Omental fat pad (tissue), 4 donors: ENCODE results near the gene ZNF480. TPM values are rescaled to one million over a fixed set of nuclear protein-coding genes. Genes with fewer than 3 reads are reported as not detected.

Experiments used
- ATAC-seq: fragments of 150-250 bp; one replicate; pipeline ENCODE4 v1.9.1; 2016; ENCODE audit warnings: mild to moderate bottlenecking, moderate library complexity; ENCODE audit not compliant: low FRiP score
- DNase-seq: peaks from one replicate; pipeline ENCODE4 v3.0.0-alpha.2; 2019; ENCODE audit warnings: low spot score
- small RNA-seq: library from RNA; depleted of rRNA; stranded (forward); fragments of <200 nt; gene quantifications from one replicate; pipeline ENCODE3, GENCODE V24; 2016
- total RNA-seq, 4 donors: library from RNA; depleted of rRNA; stranded (reverse); fragments of >200 nt; gene quantifications; one replicate each; pipeline ENCODE4 v1.1.0, GENCODE V29; 2016
- TF ChIP-seq, protein P1 (sequence below), 3 donors: fragments of 450-650 bp; IDR thresholded peaks; one replicate each; pipeline ENCODE4 v1.5.1; 2016 to 2017; ENCODE audit warnings: antibody characterized with exemption in 3 of 3, mild to moderate bottlenecking in 3 of 3, moderate library complexity in 2 of 3

Gene ZNF480
- total RNA-seq, 4 donors from 2014 or later: 4.9 to 12.9 (median 7.4) TPM

DNA sequence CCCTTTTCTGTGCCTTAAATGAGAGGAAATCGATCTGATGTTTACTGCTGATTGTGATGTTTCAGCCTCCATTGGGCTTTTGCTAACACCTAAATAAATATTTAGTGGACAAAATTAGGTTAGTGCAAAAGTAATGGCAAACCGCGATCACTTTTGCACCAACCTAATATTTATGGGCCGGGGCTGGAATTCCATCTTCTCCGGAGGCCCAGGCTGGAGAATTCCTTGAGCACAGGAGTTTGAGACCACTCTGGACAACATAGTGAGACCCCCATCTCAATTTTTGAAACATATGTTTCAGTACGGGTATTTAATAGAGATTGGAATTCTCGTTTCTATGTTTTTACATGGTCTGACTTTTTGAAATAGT, 73.4 kb downstream of the ZNF480 start:
- ATAC-seq (no peak), DNase-seq (no peak)
- TF ChIP-seq, protein P1, sequence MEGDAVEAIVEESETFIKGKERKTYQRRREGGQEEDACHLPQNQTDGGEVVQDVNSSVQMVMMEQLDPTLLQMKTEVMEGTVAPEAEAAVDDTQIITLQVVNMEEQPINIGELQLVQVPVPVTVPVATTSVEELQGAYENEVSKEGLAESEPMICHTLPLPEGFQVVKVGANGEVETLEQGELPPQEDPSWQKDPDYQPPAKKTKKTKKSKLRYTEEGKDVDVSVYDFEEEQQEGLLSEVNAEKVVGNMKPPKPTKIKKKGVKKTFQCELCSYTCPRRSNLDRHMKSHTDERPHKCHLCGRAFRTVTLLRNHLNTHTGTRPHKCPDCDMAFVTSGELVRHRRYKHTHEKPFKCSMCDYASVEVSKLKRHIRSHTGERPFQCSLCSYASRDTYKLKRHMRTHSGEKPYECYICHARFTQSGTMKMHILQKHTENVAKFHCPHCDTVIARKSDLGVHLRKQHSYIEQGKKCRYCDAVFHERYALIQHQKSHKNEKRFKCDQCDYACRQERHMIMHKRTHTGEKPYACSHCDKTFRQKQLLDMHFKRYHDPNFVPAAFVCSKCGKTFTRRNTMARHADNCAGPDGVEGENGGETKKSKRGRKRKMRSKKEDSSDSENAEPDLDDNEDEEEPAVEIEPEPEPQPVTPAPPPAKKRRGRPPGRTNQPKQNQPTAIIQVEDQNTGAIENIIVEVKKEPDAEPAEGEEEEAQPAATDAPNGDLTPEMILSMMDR (IDR thresholded peaks at IDR 0.05): no peak

Small RNA genes within 50 kb of the gene (small RNA-seq; reads per million reads assigned to genes)
- not detected for gene MIR643
- not detected for gene RF00019

Other genes with a start within 250 kb of the ZNF480 start
- gene ZNF432, start 248.3 kb upstream of the ZNF480 start, total RNA-seq: 10 to 100 TPM in 3 of 4 donors, 1 to 10 TPM in 1; 7.3 to 15.3 (median 11.7) TPM
- 10 to 100 TPM; 11.2 to 32.9 (median 21.8) TPM for gene ZNF841, start 201.4 kb upstream of the ZNF480 start, total RNA-seq
- 1 to 10 TPM; 3.0 to 7.1 (median 6.1) TPM for gene ZNF616, start 157.2 kb upstream of the ZNF480 start, total RNA-seq
- 10 to 100 TPM in 1 of 4 donors, 1 to 10 TPM in 3; 5.8 to 15.1 (median 7.3) TPM for gene ZNF836, start 125.5 kb upstream of the ZNF480 start, total RNA-seq
- gene PPP2R1A, start 107.1 kb upstream of the ZNF480 start, total RNA-seq: 100 to 1,000 TPM; 141 to 162 (median 156) TPM
- gene ZNF766, start 27.6 kb upstream of the ZNF480 start, total RNA-seq: 10 to 100 TPM in 1 of 4 donors, 1 to 10 TPM in 3; 5.7 to 21.8 (median 8.3) TPM
- 1 to 10 TPM in 3 of 4 donors, under 1 TPM in 1; 0.48 to 3.5 (median 1.4) TPM for gene ZNF610, start 39.1 kb downstream of the ZNF480 start, total RNA-seq
- gene ZNF880, start 72.8 kb downstream of the ZNF480 start, total RNA-seq: 10 to 100 TPM; 13.6 to 26.8 (median 16.1) TPM
- 10 to 100 TPM in 3 of 4 donors, 1 to 10 TPM in 1; 8.0 to 29.2 (median 11.9) TPM for gene ZNF528, start 100.7 kb downstream of the ZNF480 start, total RNA-seq
- gene ZNF534, start 132.0 kb downstream of the ZNF480 start, total RNA-seq: under 1 TPM in 1 of 4 donors, not detected in 3; 0.28 TPM
- 1 to 10 TPM in 2 of 4 donors, under 1 TPM in 2; 0.65 to 2.9 (median 1.5) TPM for gene ZNF578, start 156.4 kb downstream of the ZNF480 start, total RNA-seq
- 10 to 100 TPM; 15.1 to 47.6 (median 17.6) TPM for gene ZNF808, start 230.5 kb downstream of the ZNF480 start, total RNA-seq